Body of pancreas (tissue), 4 donors: ENCODE results near the gene ST3GAL4. TPM values are rescaled to one million over a fixed set of nuclear protein-coding genes. Genes with fewer than 3 reads are reported as not detected.
A peak's percentile ranks its signal among the peaks of the same experiment; 100 is the strongest.
"Not testable (repeated sequence)": the region's sequence is repeated elsewhere in the genome, so short reads cannot be mapped to it uniquely, and the experiment has no call there.

Experiments used
- ATAC-seq: fragments of 150-250 bp; one replicate; pipeline ENCODE4 v1.9.1; 2016
- DNase-seq, 4 donors: peaks; one replicate each; pipeline ENCODE4 v3.0.0-alpha.2; 2019
- H3K27ac ChIP-seq, 4 donors: fragments of 200-600 bp; sonication (generic); 1 replicate in 3 of 4; 2 replicates in 1 of 4; pipeline versions ENCODE4 v1.5.1 to v1.6.1; 2016 to 2019; ENCODE audit warnings: mild to moderate bottlenecking in 1 of 4, mixed read lengths in 1 of 4, moderate library complexity in 1 of 4
- H3K27me3 ChIP-seq, 2 donors: fragments of 200-600 bp; sonication (generic); one replicate each; pipeline ENCODE4 v1.6.0; 2016; ENCODE audit warnings: mild to moderate bottlenecking in 1 of 2
- H3K36me3 ChIP-seq, 2 donors: fragments of 200-600 bp; sonication (generic); replicated peaks in 1 of 2; 2 replicates each; pipeline ENCODE4 v1.5.1; 2016; ENCODE audit warnings: low read depth in 2 of 2; ENCODE audit not compliant: insufficient read depth in 1 of 2
- H3K4me1 ChIP-seq: fragments of 200-600 bp; sonication (generic); one replicate; pipeline ENCODE4 v1.6.0; 2016
- H3K4me3 ChIP-seq, 2 donors: fragments of 200-600 bp; sonication (generic); 1 replicate in 1 of 2; 2 replicates in 1 of 2; pipeline ENCODE4 v1.5.1; 2016 to 2019
- H3K9me3 ChIP-seq, 3 donors: fragments of 200-600 bp; sonication (generic); 1 replicate in 2 of 3; 2 replicates in 1 of 3; pipeline ENCODE4 v1.5.1; 2016
- CTCF ChIP-seq, 7 experiments: fragments of 450-650 bp in 4 of 7; fragments of 200-600 bp in 3 of 7; sonication (generic) in 3 of 7; IDR thresholded peaks; one replicate each; pipeline ENCODE4 v1.5.1; 2016 to 2019; ENCODE audit warnings: antibody characterized with exemption in 7 of 7
- POLR2A ChIP-seq, 3 donors: fragments of 450-650 bp; IDR thresholded peaks; one replicate each; pipeline ENCODE4 v1.6.1; 2016; ENCODE audit warnings: antibody characterized with exemption in 3 of 3, mild to moderate bottlenecking in 2 of 3
- WGBS, 2 donors: methylation state at CpG; one replicate each; pipeline ENCODE4 v1.1.5; 2017; 5-methylcytosine and 5-hydroxymethylcytosine counted together
- intact Hi-C: fragments of 100-400 bp; cut with DNase I; formaldehyde crosslinking; loops from one replicate; pipeline ENCODE4 v1.15.1; 2023
- total RNA-seq, 2 donors: library from RNA; depleted of rRNA; stranded (reverse); fragments of >200 nt; gene quantifications; one replicate each; pipeline ENCODE4 v1.1.0, GENCODE V29; 2016

The ST3GAL4 gene
- total RNA-seq = 10 to 100 TPM in 1 of 2 donors, 1 to 10 TPM in 1; 7.5 to 14.8 TPM

- peaks cover 34% of the 10 kb centered on the region for H3K4me1 ChIP-seq
- intact Hi-C loops = no loop called here
- peak; percentile 72 for ATAC-seq
- peak within 1 kb of the TSS; percentile 49 to 65 for H3K4me3 ChIP-seq
- WGBS, 2 donors = 1 to 2% methylated on average over 9 to 38 of the region's 71 CpGs
- H3K27me3 ChIP-seq = no peaks in the 10 kb centered on the region
- H3K27ac ChIP-seq = peak within 1 kb of the TSS in 2 of 4 donors; percentile 33 to 36
- TF ChIP-seq CTCF (IDR thresholded peaks at IDR 0.05) (no peak), POLR2A (IDR thresholded peaks at IDR 0.05) (peak in 1 of 3 donors; percentile 15)
- H3K36me3 ChIP-seq = no peaks in the 10 kb centered on the region
- peak; percentile 63 to 78 (median 71) for DNase-seq
- H3K9me3 ChIP-seq = no peaks in the 10 kb centered on the region
These were observed at the start of gene ST3GAL4 for GRCh38 chr11:126355324-126355925. ST3GAL4 (plus strand) TSS chr11:126355686; CDS start chr11:126406156, 50,470 bp downstream.

GRCh38 chr11:126305699-126306098, 49.8 kb upstream of the ST3GAL4 start:
- no peak for ATAC-seq
- TF ChIP-seq CTCF (IDR thresholded peaks at IDR 0.05) (no peak), POLR2A (IDR thresholded peaks at IDR 0.05) (no peak)
- 85 to 90% methylated on average over 4 of the region's 4 CpGs for WGBS, 2 donors

GRCh38 chr11:126307706-126308105, 47.8 kb upstream of the ST3GAL4 start:
- H3K4me1 ChIP-seq = peaks cover 25% of the 10 kb centered on the region
- no peaks in the 10 kb centered on the region for H3K27me3 ChIP-seq
- TF ChIP-seq CTCF (IDR thresholded peaks at IDR 0.05) (peak in 4 of 7 experiments; percentile 10 to 49 (median 39)), POLR2A (IDR thresholded peaks at IDR 0.05) (no peak)
- DNase-seq (peak in 2 of 4 donors; percentile 54 to 61), ATAC-seq (no peak)
- H3K4me3 ChIP-seq = no peak overlapping the region
- no peaks in the 10 kb centered on the region for H3K9me3 ChIP-seq
- H3K36me3 ChIP-seq = no peaks in the 10 kb centered on the region
- WGBS, 2 donors = 19 to 33% methylated on average over 5 of the region's 5 CpGs
- peak overlapping the region in 1 of 4 donors; percentile 42 for H3K27ac ChIP-seq
- intact Hi-C loops = no loop called here

More at GRCh38 chr11:126305699-126306098, 49.8 kb upstream of the ST3GAL4 start:
- H3K36me3 ChIP-seq = no peaks in the 10 kb centered on the region
- no peak overlapping the region for H3K27ac ChIP-seq
- no peaks in the 10 kb centered on the region for H3K9me3 ChIP-seq
- no peaks in the 10 kb centered on the region for H3K27me3 ChIP-seq
- intact Hi-C loops = no loop called here
- no peak for DNase-seq
- no peak overlapping the region for H3K4me3 ChIP-seq
- H3K4me1 ChIP-seq = peaks cover 23% of the 10 kb centered on the region

GRCh38 chr11:126308271-126308671, 47.2 kb upstream of the ST3GAL4 start:
- Histone ChIP-seq H3K4me3 (no peak overlapping the region), H3K4me1 (peaks cover 20% of the 10 kb centered on the region), H3K9me3 (no peaks in the 10 kb centered on the region), H3K27me3 (no peaks in the 10 kb centered on the region), H3K27ac (peak overlapping the region in 2 of 4 donors; percentile 11 to 42), H3K36me3 (no peaks in the 10 kb centered on the region)
- no peak for DNase-seq
- 44 to 53% methylated on average over 4 of the region's 4 CpGs for WGBS, 2 donors
- no peak for ATAC-seq
- TF ChIP-seq POLR2A (IDR thresholded peaks at IDR 0.05) (no peak), CTCF (IDR thresholded peaks at IDR 0.05) (no peak)
- intact Hi-C loops = no loop called here

GRCh38 chr11:126308771-126309170, 46.7 kb upstream of the ST3GAL4 start:
- H3K36me3 ChIP-seq, DNase-seq, H3K27ac ChIP-seq, H3K4me3 ChIP-seq, intact Hi-C loops, H3K9me3 ChIP-seq, H3K27me3 ChIP-seq, ATAC-seq: not testable (repeated sequence)
- 89 to 91% methylated on average over 4 of the region's 4 CpGs for WGBS, 2 donors
- peaks cover 15% of the 10 kb centered on the region for H3K4me1 ChIP-seq
